ENCODE measurements around the gene MB21D2.
A peak's percentile ranks its signal among the peaks of the same experiment; 100 is the strongest.
"Not testable (repeated sequence)": the region's sequence is repeated elsewhere in the genome, so short reads cannot be mapped to it uniquely, and the experiment has no call there.

The MB21D2 gene

DNA sequence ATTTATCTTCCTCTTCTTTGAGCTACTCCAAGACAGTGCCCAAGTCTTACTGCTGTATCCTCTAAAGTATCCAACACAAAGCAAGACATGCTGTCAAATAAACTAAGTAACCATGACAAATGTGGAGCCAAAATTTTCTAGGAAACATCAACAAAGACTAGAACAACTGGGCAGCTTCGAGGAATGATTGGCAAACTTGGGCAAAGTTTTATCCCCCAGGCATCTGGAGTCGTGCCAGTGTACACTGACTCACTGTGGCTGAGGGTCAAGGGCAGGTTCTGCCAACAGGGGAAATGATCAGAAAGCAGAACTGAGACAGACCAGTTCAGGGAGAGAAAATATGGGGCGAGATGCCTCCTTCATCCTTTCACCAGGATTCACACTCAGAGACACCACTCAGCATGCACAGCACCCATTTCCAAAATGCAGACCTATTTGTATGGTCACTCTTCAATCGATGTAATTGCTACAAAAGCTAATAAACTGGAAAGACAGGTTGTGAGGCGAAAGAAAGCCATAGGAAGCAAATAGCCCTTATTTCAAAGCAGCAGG, 65.8 kb downstream of the MB21D2 start:
- TF ChIP-seq CTCF (conservative IDR thresholded peaks at IDR 0.05; ENCODE audit: low read depth, low read length): no peak
- DNase-seq (ENCODE audit: low read depth): peak; percentile 41

GRCh38 chr3:192850451-192850981, 67.1 kb downstream of the MB21D2 start:
- peak; percentile 70 for DNase-seq (ENCODE audit: low read depth)
- H3K4me3 ChIP-seq (ENCODE audit: low read depth, low read length): no peak overlapping the region
- no peak for TF ChIP-seq CTCF (conservative IDR thresholded peaks at IDR 0.05; ENCODE audit: low read depth, low read length)

More for the DNA sequence above, 65.8 kb downstream of the MB21D2 start:
- no peak overlapping the region for H3K4me3 ChIP-seq (ENCODE audit: low read depth, low read length)

GRCh38 chr3:192849821-192850220, 67.8 kb downstream of the MB21D2 start:
- not testable (repeated sequence) for H3K4me3 ChIP-seq (ENCODE audit: low read depth, low read length); DNase-seq (ENCODE audit: low read depth)

GRCh38 chr3:192848371-192849233, 69.1 kb downstream of the MB21D2 start:
- no peak for TF ChIP-seq CTCF (conservative IDR thresholded peaks at IDR 0.05; ENCODE audit: low read depth, low read length)
- peak; percentile 42 for DNase-seq (ENCODE audit: low read depth)
- H3K4me3 ChIP-seq (ENCODE audit: low read depth, low read length): no peak overlapping the region

DNA sequence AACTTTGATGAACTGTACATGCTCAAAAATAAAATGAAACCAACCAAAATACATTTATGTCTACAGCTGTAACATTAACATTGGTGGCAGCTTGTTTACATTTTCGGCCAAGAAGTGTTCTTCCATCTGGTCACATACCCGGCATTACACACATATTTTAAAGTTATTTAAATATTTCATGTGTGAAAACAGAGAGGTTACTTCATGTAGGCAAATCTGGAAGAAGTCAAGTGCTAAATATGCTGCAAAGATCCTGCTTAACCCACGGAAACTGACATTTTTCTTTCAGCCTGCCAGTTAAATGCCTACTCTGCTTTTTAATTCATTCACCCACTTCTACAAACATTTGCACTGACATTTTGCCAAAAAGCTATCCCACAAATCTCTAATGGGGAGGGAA, 69.7 kb downstream of the MB21D2 start:
- TF ChIP-seq CTCF (conservative IDR thresholded peaks at IDR 0.05; ENCODE audit: low read depth, low read length): no peak
- DNase-seq (ENCODE audit: low read depth): peak; percentile 84
- H3K4me3 ChIP-seq (ENCODE audit: low read depth, low read length): no peak overlapping the region

DNA sequence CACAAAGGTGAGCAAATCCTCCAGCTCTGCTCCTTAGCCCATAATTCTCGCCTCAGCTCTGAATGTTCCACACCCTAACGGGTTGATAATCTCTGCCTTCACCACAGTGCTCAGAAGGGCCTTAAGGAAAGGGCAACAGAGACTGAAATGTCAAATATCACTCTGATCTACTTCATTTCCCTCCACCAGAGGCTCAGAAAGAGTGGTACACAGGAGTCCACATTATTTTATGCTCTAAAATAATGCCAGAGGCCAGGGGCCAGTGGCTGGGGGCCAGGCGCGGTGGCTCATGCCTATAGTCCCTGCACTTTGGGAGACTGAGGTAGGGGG, 72.2 kb downstream of the MB21D2 start:
- no peak for TF ChIP-seq CTCF (conservative IDR thresholded peaks at IDR 0.05; ENCODE audit: low read depth, low read length)
- no peak for DNase-seq (ENCODE audit: low read depth)
- H3K4me3 ChIP-seq (ENCODE audit: low read depth, low read length): no peak overlapping the region

- no peak for TF ChIP-seq CTCF (conservative IDR thresholded peaks at IDR 0.05; ENCODE audit: low read depth, low read length)
- H3K4me3 ChIP-seq (ENCODE audit: low read depth, low read length): no peak overlapping the region
- DNase-seq (ENCODE audit: low read depth): peak; percentile 81
Measured at GRCh38 chr3:192844836-192845525, 72.7 kb downstream of the MB21D2 start.
